GM10248 (cell line): ENCODE measurements around the gene NDC80.
"Not testable (repeated sequence)": the region's sequence is repeated elsewhere in the genome, so short reads cannot be mapped to it uniquely, and the experiment has no call there.

Experiments used
- CTCF ChIA-PET: fragments of 300-600 bp; sonication (Branson Sonifier 250); formaldehyde crosslinking; extraction: SDS; loops from one replicate; lab custom pipeline; 2021; ENCODE audit warnings: antibody characterized with exemption; lab: Yijun Ruan, JAX
- POLR2A ChIA-PET: fragments of 350-650 bp; sonication (Branson Sonifier 250); formaldehyde crosslinking; extraction: SDS; loops from one replicate; lab custom pipeline; 2020; ENCODE audit warnings: antibody characterized with exemption; lab: Yijun Ruan, JAX
- DNase-seq: peaks from one replicate; pipeline ENCODE4 v3.0.0; 2012; ENCODE audit errors: extremely low spot score
- CTCF ChIP-seq: IDR thresholded peaks from 2 replicates; pipeline ENCODE4 v1.5.1; 2012; ENCODE audit warnings: mild to moderate bottlenecking, low read depth; ENCODE audit errors: extremely low read depth, missing control alignments, control extremely low read depth

Gene NDC80

GRCh38 chr18:2571200-2572170 lies at the start of gene NDC80, which contains the start of gene METTL4:
NDC80 (plus strand) TSS chr18:2571557; CDS start chr18:2572986, 1,429 bp downstream.
METTL4 (minus strand) TSS chr18:2571505; CDS start chr18:2567216, 4,289 bp downstream.
- CTCF ChIA-PET: interaction anchor here (1.2 to 1.6 kb wide), 2 partner anchors 15 to 24 kb away, joined by 3 to 6 read pairs; no protein-coding TSS in a partner anchor
- no peak for TF ChIP-seq CTCF
- POLR2A ChIA-PET: no interaction called here
- peak; percentile 88 for DNase-seq

GRCh38 chr18:2522112-2522511 lies 49.2 kb upstream of the NDC80 start:
- CTCF ChIA-PET: interaction anchor here (1.2 to 2.6 kb wide), 3 partner anchors 20 to 82 kb away, joined by 3 to 11 read pairs (median 3); no protein-coding TSS in a partner anchor
- no peak for TF ChIP-seq CTCF
- POLR2A ChIA-PET: interaction anchor here (0.8 kb wide), 1 partner anchor 8 kb away, joined by 3 read pairs; no protein-coding TSS in a partner anchor
- no peak for DNase-seq

- POLR2A ChIA-PET, DNase-seq: not testable (repeated sequence)
- CTCF ChIA-PET: interaction anchor here (0.9 to 1.1 kb wide), 4 partner anchors 23 to 489 kb away, joined by 3 to 4 read pairs (median 3); no protein-coding TSS in a partner anchor
Observed at GRCh38 chr18:2524794-2525198, 46.6 kb upstream of the NDC80 start.

GRCh38 chr18:2526329-2526728 lies 45.0 kb upstream of the NDC80 start:
- CTCF ChIA-PET: no interaction called here
- POLR2A ChIA-PET: no interaction called here
- no peak for DNase-seq
- no peak for TF ChIP-seq CTCF

- DNase-seq: no peak
- CTCF ChIA-PET: no interaction called here
- no peak for TF ChIP-seq CTCF
- POLR2A ChIA-PET: no interaction called here
Observed at GRCh38 chr18:2529154-2529553, 42.2 kb upstream of the NDC80 start.

- CTCF ChIA-PET: interaction anchor here (1.1 to 1.3 kb wide), 3 partner anchors 10 to 16 kb away, joined by 3 to 5 read pairs (median 4); no protein-coding TSS in a partner anchor
- POLR2A ChIA-PET: no interaction called here
- TF ChIP-seq CTCF: no peak
- DNase-seq: no peak
Observed at GRCh38 chr18:2531751-2532150, 39.6 kb upstream of the NDC80 start.

GRCh38 chr18:2532797-2533196 lies 38.6 kb upstream of the NDC80 start:
- no peak for DNase-seq
- no peak for TF ChIP-seq CTCF
- ChIA-PET CTCF (interaction anchor here (1.2 to 1.3 kb wide), 2 partner anchors 9 to 11 kb away, joined by 3 to 5 read pairs; no protein-coding TSS in a partner anchor), POLR2A (no interaction called here)
